WERI-Rb-1 (cell line): Measurements from ENCODE around the gene BIN2.

ENCODE experiments used
- DNase-seq: peaks from one replicate; pipeline ENCODE4 v3.0.0-alpha.2; 2020
- H3K27ac ChIP-seq: fragments of 250-450 bp; sonication (Bioruptor Pico); 2 replicates; pipeline ENCODE4 v1.5.1; 2020; ENCODE audit warnings: mild to moderate bottlenecking, moderate library complexity
- H3K27me3 ChIP-seq: fragments of 250-450 bp; sonication (Bioruptor Pico); 2 replicates; pipeline ENCODE4 v1.5.1; 2021; ENCODE audit warnings: mild to moderate bottlenecking, low read depth, moderate library complexity; ENCODE audit not compliant: insufficient read depth, severe bottlenecking
- H3K36me3 ChIP-seq: fragments of 250-450 bp; sonication (Bioruptor Pico); 2 replicates; pipeline ENCODE4 v1.5.1; 2020; ENCODE audit warnings: mild to moderate bottlenecking, moderate library complexity
- H3K4me3 ChIP-seq: 2 replicates; pipeline ENCODE4 v1.5.1; 2011; ENCODE audit warnings: low read depth, mild to moderate bottlenecking, control low read depth, low read length
- H3K9me3 ChIP-seq: fragments of 250-450 bp; sonication (Bioruptor Pico); 2 replicates; pipeline ENCODE4 v1.5.1; 2021; ENCODE audit warnings: mild to moderate bottlenecking, moderate library complexity; ENCODE audit not compliant: severe bottlenecking
- CTCF ChIP-seq: IDR thresholded peaks from 2 replicates; pipeline ENCODE4 v1.5.1; 2011; ENCODE audit warnings: low read depth, mild to moderate bottlenecking, control low read depth, inconsistent platforms, low read length

BIN2 gene

GRCh38 chr12:51362307-51362706 is 38.3 kb upstream of the BIN2 start:
- no peak for DNase-seq
- Histone ChIP-seq H3K4me3 (no peak overlapping the region), H3K9me3 (no peaks in the 10 kb centered on the region), H3K27ac (no peak overlapping the region), H3K27me3 (no peaks in the 10 kb centered on the region), H3K36me3 (no peaks in the 10 kb centered on the region)
- no peak for TF ChIP-seq CTCF

DNA sequence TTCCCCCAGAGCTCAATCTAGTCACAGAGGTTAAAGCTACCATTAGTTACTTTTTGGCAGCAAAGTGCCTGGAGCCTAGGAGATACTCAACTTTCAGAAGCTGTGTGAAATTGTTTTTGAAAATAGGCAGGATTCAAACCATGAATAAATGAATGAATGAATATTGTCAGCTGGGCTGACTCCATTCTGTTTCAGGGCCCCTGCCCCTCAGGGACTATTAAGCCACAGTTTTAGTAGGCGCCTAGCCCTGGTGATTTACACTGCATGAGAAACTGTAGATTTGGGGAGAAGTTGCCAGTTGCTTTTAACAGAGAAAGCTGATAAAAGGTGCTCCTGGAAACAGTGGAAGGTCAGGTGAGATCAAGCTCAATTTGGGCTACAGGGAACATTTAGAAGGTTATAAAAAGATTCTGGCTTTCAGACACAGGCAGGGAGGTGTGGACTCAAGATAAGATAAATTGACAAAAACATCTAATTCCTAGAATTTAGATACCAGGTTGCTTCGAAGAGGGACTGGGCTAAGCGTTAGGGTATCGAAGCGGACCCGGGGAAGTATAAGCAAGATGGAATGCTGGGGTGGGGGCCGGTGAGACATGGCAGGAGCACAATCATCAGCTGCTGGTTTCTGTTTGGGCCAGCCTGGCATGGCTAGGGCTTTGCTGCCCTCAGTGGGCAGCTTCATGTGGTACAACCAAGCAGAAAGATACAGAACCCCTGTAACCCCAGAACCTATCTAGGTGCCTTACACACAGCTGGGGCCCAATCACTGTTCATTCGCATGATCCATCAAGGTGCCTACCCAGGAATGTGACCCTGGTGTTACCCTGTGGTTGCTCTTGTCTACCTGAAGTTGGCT is 37.4 kb upstream of the BIN2 start:
- no peak for DNase-seq
- no peaks in the 10 kb centered on the region for H3K9me3 ChIP-seq
- no peaks in the 10 kb centered on the region for H3K27me3 ChIP-seq
- no peak overlapping the region for H3K4me3 ChIP-seq
- H3K27ac ChIP-seq, result no peak overlapping the region
- TF ChIP-seq CTCF, result no peak
- H3K36me3 ChIP-seq, result no peaks in the 10 kb centered on the region

DNA sequence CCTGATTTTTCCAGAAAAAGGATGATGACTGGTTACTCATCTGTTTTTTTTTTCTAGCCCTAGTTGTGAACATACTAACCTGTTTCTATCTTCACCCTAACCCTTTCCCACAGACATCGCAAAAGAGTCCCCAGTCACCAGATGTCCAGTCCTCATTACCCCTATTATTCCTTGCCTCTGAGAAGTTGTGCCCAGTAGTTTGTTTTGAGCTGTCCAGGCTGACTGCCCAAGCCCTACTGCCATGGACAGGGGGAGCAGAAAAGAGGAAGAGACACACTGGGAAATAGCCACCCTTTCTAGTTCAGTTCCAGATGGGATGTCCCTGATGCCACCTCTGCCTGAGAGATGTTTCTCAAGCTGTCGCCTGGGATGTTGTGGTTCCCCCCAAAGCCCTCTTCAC is 36.3 kb upstream of the BIN2 start:
- Histone ChIP-seq H3K27ac (no peak overlapping the region), H3K27me3 (no peaks in the 10 kb centered on the region), H3K4me3 (no peak overlapping the region), H3K36me3 (no peaks in the 10 kb centered on the region), H3K9me3 (no peaks in the 10 kb centered on the region)
- DNase-seq, result no peak
- no peak for TF ChIP-seq CTCF

DNA sequence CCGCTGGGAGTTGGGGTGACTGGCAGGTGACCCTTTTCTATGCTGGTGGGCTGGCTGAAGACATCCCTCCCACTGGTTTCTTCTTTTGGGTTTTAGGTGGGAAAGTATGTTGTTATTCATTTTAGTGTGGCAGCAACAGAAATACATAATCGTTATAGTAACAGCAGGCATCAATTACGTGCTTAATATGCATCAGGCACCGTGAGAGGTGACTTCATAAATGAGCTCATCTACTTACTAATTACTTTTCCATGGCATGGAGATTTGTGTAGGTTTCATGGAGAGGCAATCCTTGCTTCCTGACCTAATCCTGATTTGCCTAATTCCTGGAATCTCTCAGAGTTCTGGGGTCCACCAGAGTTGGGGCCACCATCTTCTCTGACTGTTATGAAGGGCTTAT is 35.9 kb upstream of the BIN2 start:
- H3K36me3 ChIP-seq, result no peaks in the 10 kb centered on the region
- TF ChIP-seq CTCF, result no peak
- no peak for DNase-seq
- no peaks in the 10 kb centered on the region for H3K9me3 ChIP-seq
- H3K4me3 ChIP-seq, result no peak overlapping the region
- no peaks in the 10 kb centered on the region for H3K27me3 ChIP-seq
- H3K27ac ChIP-seq, result no peak overlapping the region

DNA sequence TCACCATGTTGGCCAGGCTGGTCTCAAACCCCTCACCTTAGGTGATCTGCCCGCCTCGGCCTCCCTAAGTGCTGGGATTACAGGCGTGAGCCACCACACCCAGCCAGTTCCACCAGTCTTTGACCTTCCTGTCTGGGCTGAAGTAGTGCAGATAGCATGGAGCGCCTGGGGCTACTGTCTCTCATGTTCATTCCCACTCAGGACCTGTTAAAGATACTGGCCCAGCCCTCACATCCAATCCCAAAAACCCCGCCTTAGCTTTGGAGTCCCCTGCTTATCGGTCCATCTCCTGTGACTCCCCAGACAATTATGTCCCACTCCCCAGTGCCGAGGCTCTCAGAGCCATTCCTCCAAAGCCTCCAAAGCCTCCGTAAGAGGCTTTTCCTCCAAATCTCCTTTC is 34.5 kb upstream of the BIN2 start:
- Histone ChIP-seq H3K27ac (no peak overlapping the region), H3K27me3 (no peaks in the 10 kb centered on the region), H3K4me3 (no peak overlapping the region), H3K36me3 (no peaks in the 10 kb centered on the region), H3K9me3 (no peaks in the 10 kb centered on the region)
- peak; percentile 13 for DNase-seq
- no peak for TF ChIP-seq CTCF
